KOPT-K1 (cell line): ENCODE data around the gene LUC7L.
"Not testable (repeated sequence)": the region's sequence is repeated elsewhere in the genome, so short reads cannot be mapped to it uniquely, and the experiment has no call there.

Experiments
- H3K27ac ChIP-seq: fragments of 200-600 bp; sonication (generic); 2 replicates; pipeline ENCODE4 v1.5.1; 2016; ENCODE audit warnings: antibody characterized with exemption, mild to moderate bottlenecking, low read depth, low read length; ENCODE audit not compliant: poor library complexity, severe bottlenecking
- H3K36me3 ChIP-seq: fragments of 200-600 bp; sonication (generic); 2 replicates; pipeline ENCODE4 v1.5.1; 2017; ENCODE audit warnings: antibody characterized with exemption, mild to moderate bottlenecking, low read length, moderate library complexity; ENCODE audit not compliant: insufficient read depth
- H3K9me3 ChIP-seq: fragments of 200-600 bp; sonication (generic); 2 replicates; pipeline ENCODE4 v1.5.1; 2017; ENCODE audit warnings: antibody characterized with exemption, low read length, mild to moderate bottlenecking; ENCODE audit not compliant: insufficient read depth, poor library complexity, severe bottlenecking

LUC7L gene, protein sequence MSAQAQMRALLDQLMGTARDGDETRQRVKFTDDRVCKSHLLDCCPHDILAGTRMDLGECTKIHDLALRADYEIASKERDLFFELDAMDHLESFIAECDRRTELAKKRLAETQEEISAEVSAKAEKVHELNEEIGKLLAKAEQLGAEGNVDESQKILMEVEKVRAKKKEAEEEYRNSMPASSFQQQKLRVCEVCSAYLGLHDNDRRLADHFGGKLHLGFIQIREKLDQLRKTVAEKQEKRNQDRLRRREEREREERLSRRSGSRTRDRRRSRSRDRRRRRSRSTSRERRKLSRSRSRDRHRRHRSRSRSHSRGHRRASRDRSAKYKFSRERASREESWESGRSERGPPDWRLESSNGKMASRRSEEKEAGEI

DNA sequence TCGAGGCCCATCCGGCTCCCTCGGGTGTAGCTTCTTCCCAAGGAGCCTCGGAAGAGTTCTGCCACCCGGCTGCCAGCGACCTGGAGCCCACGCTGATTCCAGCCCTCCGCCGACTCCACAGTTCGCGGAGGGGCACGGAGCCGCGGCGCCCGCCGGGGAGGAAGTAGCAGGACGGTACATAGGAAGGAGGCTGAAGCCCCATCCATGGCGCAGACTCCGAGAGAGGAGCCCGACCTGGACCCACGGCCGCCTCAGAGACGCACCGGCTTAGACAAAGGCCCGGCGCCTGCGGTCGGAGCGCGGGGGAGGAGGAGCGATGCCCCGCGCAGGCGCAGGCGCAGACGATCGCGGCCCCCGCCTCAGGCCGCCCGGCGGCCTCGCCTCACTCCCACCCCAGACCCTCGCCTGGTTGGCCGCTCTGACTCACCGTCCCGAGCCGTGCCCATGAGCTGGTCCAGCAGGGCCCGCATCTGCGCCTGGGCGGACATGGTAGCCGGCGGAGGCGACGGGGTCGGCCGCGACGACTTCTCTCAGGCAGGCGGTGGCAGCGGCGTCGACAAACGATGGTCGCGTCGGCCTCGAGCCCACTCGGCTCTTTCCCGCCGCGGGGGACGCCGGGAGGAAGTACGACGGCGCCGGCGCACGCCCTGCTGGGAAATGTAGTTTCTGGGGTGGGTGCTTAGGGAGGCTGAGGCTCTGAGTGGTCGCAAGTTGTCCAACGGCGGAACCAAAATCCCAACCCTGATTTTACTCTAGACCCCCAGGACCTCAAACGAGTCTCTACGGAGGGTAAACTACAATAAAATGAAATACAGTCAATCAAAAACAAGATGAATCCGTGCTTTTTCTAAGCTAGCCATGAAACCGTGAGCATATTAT, at the start of gene LUC7L:
TSS of gene LUC7L (minus strand) at position 598 of the 879 bp plus-strand sequence. CDS start at position 488, 110 bp downstream.
- Histone ChIP-seq H3K9me3 (no peaks in the 10 kb centered on the region), H3K36me3 (peaks cover 41% of the 10 kb centered on the region), H3K27ac (peak within 1 kb of the TSS; percentile 89)

DNA sequence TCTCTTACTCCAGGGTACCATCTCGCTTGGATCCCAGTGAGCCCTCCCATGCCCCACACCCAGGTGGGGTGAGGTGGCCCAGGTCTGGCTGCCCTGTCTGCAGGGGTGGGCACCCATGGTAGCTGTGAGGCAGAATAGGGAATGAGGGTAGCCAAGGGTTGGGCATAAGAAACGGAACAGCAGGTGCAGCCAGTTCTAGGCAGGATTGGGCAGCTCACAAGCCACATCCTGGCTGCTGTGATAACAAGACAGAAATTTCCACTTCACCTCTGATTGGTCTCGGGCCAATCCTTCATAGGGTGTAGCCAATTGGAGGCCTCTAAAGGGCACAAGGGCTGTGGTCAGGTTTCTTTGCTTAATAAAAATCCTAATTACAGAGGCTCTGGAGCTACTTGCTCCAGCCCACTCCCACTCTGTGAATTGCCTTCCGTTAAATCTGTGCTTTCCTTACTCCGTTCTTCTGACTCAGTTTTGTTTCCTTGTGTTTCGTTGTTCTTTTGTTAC, 49.7 kb upstream of the LUC7L start:
- H3K36me3 ChIP-seq: no peaks in the 10 kb centered on the region
- H3K9me3 ChIP-seq: no peaks in the 10 kb centered on the region
- no peak overlapping the region for H3K27ac ChIP-seq

DNA sequence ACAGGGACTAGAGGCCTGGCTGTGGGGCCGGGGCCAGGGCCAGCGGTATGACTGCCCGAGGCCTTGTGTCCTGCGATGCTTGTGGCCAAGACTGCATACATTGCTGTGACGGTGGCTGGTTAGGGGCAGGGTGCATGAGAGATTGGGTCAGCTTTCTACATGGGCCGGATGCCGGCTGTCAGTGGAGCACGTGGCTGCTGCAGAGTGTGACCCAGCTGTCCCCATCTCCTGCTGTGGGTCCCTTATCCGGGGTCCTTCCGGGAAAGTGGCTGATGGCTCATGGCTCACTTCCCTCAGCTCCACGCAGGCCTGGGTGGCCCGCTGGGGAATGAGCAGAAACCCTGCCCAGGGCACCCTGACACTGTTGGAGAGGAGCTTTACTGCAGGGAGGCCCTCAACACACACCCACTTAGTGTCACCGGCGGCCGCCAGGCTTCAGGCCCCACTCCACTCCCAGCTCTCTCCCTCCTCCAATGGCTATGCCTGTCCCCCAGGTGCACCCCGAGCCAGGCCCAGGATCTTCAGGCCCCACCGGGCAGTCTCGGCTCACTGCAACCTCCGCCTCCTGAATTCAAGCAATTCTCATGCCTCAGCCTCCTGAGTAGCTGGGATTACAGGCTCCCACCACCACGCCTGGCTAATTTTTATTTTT, 47.3 kb upstream of the LUC7L start:
- no peaks in the 10 kb centered on the region for H3K36me3 ChIP-seq
- no peaks in the 10 kb centered on the region for H3K9me3 ChIP-seq
- H3K27ac ChIP-seq: no peak overlapping the region

DNA sequence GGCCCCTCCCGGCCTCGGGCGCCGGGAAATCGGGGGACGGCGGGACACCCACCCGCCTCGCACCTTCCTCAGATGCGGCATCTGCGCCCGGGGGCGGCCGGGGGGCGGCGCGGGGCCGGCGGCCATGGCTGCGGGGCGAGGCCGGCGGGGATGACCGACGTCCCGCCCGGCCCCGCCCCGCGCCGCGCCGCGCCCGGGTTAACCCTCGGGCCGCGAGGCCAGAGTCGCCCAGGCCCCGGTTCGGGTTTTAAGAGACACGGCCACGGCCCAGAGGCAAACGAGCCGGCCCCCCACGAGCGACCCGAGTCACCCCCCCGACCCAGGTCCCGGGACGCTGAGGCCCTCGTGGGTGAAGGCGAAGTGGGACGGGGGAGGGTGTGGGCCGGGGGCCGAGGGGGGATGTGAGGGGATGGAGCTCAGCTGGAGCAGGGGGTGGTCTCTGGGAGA, 46.6 kb upstream of the LUC7L start, which contains the start of gene RGS11:
TSS of gene RGS11 (minus strand) at position 159 of the 447 bp plus-strand sequence. CDS start at position 126, 33 bp downstream.
- Histone ChIP-seq H3K36me3 (no peaks in the 10 kb centered on the region), H3K9me3 (no peaks in the 10 kb centered on the region), H3K27ac (no peak within 1 kb of the TSS)

DNA sequence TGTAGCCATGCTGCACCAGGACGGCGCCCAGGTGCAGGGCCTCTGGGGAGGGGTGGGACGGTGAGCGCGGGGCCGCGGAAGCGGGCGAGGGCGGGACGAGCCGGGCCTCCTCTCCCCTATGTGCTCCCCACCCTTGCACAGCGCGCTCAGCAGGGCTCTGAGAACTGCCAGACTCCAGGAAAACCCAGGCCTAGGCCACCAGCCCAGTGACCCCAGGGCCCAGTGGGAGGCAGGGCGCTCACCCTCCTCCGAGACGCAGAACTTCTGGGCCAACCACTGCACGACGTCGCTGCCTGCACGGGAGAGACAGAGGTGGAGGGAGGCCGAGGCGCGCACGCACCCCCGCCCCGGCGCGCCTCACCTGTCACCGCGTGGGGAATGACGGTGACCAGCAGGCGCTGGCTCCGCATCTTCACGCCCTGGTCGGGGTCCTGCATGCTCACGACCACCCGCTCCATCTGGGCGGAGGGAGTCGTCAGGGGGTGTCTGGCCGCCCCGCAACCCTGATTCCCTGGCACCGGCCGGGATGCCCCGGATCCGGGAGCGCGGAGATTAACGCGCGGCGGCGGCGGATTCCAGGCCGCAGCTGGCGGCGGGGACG, 45.9 kb upstream of the LUC7L start:
- no peak overlapping the region for H3K27ac ChIP-seq

DNA sequence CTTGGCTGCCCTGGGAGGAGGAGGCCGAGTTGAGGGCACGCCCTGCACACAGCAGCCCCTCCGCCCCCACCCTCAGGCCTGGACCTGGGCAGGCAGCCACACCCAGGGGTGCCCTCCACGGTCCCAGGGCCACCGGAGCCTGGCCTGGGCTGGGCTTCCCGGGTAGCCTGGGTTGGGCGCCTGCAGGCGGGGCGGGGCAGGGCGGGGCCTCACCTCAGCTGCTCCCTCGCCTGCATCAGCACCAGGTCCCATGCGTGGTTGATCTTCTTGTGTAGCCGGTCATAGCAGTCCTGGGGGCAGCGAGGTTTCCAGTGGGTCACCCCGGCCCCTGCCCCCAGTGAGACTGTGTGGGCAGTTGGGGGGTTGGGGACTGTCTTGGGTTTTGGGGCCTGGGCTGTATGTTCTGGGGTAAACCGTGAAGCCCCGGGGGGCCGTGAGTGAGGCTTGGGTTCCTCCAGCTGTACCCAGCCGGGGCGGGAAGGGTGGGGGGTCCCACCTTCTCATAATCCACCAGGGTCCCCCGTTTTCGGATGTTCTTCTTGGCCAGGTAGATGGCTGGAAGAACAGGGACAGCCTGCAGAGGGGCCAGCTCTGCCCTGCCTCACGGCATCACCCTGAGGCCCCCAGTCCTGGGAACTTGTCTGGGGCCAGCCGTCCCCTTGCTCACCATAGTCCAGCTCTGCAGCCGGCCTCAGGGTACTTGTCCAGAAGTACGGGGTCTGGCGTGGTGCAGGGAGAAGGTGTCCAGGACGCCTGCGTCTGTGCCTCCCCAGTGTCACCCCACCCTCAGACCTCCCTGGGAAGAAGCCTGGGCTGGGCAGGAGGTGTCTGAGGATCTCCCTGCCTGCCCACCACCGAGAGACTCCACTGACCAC, 44.5 kb upstream of the LUC7L start:
- H3K36me3 ChIP-seq: no peaks in the 10 kb centered on the region
- no peak overlapping the region for H3K27ac ChIP-seq
- H3K9me3 ChIP-seq: no peaks in the 10 kb centered on the region

More for the DNA sequence above, 45.9 kb upstream of the LUC7L start:
- Histone ChIP-seq H3K9me3 (no peaks in the 10 kb centered on the region), H3K36me3 (no peaks in the 10 kb centered on the region)

DNA sequence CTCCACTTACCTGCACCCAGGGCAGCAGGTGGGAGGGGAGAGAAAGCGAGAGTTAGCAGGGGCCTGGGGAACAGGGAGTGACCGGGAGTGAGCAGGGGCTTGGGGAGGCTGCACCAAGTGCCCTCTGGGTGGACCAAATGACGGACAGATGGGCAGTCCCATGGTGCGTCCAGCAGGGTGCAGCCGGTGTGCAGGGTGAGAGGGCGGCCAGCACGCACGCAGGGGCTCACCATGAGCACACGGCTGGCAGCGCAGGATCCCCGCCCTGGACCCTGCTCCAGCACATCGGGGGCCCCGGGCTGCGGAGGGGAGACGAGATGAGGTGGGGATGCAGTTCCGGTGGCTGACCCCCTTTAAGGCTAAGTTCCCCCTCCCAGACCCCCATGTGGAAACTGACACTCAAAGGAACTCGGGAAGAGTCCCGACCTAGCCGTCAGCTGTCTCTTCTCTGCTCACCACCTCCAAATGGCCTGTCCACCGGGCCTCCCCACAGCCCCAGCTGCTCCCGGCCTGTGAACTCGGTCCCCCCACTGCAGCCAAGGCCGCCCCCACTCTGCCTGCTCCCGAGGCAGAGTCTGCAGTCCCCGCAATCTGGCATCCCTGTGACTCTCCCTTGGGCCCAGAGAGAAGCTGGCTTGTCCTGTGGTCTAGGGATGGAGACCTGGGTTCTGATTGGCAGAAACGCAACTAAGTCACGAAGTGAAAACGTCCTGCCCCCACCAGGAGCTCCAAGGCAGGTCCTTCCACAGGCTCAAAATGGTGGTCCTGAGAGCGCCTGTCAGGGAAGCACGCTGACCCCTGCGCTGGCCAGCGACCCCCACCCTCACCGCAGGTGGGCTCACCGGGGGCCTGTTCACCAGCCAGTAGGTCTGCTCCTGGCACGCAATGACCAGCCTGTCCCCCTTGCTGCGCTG, 43.6 kb upstream of the LUC7L start:
- no peak overlapping the region for H3K27ac ChIP-seq
- H3K36me3 ChIP-seq: no peaks in the 10 kb centered on the region
- H3K9me3 ChIP-seq: no peaks in the 10 kb centered on the region

DNA sequence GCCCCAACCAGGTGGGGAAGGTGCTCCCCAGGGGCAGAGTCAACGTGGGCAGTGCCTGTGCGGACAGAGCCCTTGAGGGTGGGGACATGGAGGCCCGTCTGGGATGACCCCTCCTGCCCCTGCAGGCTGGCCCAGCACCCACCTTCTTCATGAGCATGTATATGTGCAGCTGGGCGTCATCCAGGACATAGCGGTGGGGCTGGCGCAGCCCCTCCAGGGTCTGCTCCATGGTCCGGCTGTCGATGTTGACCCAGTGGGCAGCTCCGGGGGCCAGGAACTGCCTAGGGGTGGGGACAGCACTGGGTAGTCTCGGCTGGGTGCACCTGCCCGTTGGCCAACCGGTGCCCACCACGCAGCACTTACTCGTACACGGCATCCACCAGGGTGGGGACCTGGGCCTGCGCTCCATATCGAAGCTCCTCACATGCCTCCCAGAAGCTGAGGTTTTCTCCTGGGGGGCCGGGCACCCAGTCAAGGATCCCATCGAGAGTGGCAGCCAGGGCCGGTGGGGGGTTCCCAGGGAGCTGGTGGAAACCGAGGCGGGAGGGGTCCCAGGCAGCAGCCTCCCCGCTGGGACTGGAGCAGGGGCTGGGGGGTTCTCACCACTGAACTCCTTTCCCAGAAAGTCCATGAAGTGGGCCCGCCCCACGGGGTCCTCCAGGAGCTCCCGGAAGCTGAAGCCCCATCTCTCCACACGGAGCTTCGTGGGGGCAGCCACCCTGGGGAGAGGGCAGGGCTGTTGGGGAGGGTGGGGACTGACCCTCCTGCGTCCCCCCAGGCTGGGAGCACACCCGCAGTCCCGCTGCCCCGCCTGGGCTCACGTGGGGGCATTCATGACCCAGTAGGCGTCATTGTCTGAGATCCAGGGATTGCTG, 41.4 kb upstream of the LUC7L start:
- no peaks in the 10 kb centered on the region for H3K36me3 ChIP-seq
- no peak overlapping the region for H3K27ac ChIP-seq
- no peaks in the 10 kb centered on the region for H3K9me3 ChIP-seq

DNA sequence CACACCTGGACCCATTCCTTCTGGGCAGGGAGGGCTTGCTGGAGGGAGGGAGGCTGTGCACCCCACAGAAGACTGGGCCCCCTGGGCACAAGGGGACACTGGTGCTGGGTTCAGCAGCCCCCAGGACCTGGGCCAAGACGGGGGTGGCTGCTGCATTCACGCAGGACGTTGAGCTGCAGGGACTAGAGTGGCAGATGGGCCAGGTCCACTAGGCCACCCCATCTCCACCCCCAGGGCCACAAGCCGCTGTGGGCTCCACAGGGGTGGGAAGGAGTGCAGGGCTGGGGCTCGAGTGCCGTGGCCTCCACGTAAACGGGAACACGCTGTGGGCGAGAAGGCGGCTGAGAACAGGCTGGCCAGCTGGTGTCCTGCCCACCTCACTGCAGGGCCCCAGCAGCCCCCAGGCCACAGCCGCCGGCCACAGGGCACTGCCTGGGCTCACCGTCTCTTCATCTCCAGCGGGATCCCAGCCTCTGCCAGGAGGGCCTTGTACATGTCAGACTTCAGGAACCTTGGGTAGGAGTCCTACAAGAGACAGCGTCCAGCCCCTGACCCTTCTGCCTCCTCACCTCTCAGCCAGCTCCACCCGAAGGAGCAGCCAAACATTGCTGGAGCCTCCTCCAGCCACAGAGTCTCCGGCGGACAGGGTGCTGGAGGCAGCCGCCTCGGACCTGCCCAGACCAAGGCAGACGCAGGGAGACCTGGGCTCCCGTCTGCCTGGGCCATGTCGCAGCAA, 40.0 kb upstream of the LUC7L start:
- no peak overlapping the region for H3K27ac ChIP-seq
- peaks cover 10% of the 10 kb centered on the region; the same call in 1 of the 2 replicates for H3K36me3 ChIP-seq
- no peaks in the 10 kb centered on the region for H3K9me3 ChIP-seq

DNA sequence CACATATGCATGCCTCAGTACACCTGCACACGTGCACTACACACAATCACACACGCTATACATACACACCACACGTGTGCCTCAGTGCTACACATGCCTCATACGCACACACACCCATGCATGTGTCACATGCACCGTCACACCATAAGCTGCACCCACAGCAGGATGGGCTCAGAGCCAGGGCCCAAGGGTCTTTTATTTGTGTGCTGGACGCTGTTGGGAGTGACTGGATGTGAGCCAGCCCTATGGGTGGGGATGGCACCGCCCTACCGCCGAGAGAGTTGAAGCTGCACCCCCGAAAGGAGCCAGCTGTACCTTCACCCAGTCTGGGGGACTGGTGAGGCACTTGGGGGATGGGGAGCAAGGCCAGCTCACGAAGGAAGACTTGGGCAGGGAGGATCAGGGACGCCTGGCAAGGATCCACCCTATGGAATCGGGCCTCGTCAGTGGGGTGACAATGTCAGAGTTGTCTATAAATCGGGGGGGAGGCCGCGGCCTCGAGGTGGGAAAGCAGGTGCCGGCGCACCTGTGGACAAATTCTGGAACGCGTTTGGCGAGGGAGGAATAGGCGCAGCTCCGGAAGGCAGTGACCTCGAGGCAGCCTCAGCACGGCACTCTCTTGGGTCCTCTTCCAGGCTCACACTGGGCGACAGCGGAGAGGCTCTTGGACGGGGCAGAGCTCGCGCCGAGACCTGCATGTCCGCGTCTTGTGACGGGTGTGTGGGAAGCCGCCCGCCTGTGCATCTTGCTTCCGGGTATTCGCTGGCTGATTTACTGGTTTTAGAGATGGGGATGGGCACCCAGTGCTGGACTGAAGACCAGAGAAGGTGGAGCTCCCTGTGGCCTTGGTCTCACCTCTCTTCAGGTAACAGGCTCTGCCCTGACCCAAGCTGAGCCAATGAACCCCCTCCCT, 39.1 kb upstream of the LUC7L start:
- no peaks in the 10 kb centered on the region for H3K9me3 ChIP-seq
- H3K36me3 ChIP-seq: peaks cover 17% of the 10 kb centered on the region; the same call in 1 of the 2 replicates
- no peak overlapping the region for H3K27ac ChIP-seq

DNA sequence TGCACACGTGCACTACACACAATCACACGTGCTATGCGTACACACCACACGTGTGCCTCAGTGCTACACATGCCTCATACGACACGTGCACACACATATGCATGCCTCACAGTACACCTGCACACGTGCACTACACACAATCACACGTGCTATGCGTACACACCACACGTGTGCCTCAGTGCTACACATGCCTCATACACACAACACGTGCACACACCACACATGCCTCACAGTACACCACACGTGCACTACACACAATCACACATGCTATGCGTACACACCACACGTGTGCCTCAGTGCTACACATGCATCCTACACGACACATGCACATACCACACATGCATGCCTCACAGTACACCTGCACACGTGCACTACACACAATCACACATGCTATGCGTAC, 38.3 kb upstream of the LUC7L start:
- peaks cover 17% of the 10 kb centered on the region; the same call in 1 of the 2 replicates for H3K36me3 ChIP-seq
- not testable (repeated sequence) for H3K27ac ChIP-seq, H3K9me3 ChIP-seq
